K562 (cell line): ENCODE data around the gene ITSN1. TPM values are rescaled to one million over a fixed set of nuclear protein-coding genes. Genes with fewer than 3 reads are reported as not detected.

ENCODE experiments used
- ATAC-seq: fragments of 200-7000 bp; cut with Tn5 transposase; 3 replicates; pipeline ENCODE4 v1.9.1; 2020; ENCODE audit warnings: moderate library complexity
- BruUV-seq: library from RNA; stranded (reverse); fragments of 400-500 nt; replicated peaks from 2 replicates; lab custom pipeline; 2021; lab: Mats Ljungman, UMichigan
- CTCF ChIA-PET: fragments of 300-600 bp; formaldehyde crosslinking; extraction: SDS; loops from one replicate; lab custom pipeline; 2021; ENCODE audit warnings: low intra/inter-chr PET ratio; lab: Yijun Ruan, JAX
- POLR2A ChIA-PET: fragments of 300-600, 350-650 bp; sonication (Branson Sonifier 250); formaldehyde crosslinking; extraction: SDS; loops from one replicate; lab custom pipeline; 2021; ENCODE audit warnings: antibody characterized with exemption, inconsistent platforms; lab: Yijun Ruan, JAX
- DNase-seq, 4 experiments: peaks; one replicate each; pipeline versions ENCODE4 v3.0.0 to v3.0.0-alpha.2; 2011 to 2018; ENCODE audit warnings: low spot score in 3 of 4, mixed read lengths in 3 of 4; ENCODE audit errors: extremely low read depth in 1 of 4
- FAIRE-seq: peaks from 2 replicates; lab custom pipeline; 2011; peaks lifted over from hg19 to GRCh38; lab: Jason Lieb, UNC
- H2AFZ ChIP-seq: 2 replicates; pipeline ENCODE4 v1.6.0; 2011; ENCODE audit warnings: low read depth, low read length, control low read depth, inconsistent platforms
- H3K27ac ChIP-seq: fragments of 200-600 bp; 3 replicates; pipeline ENCODE4 v1.8.0; 2011; ENCODE audit warnings: low read depth, mild to moderate bottlenecking, control low read depth, inconsistent platforms, low read length, moderate library complexity, mixed read lengths; ENCODE audit errors: extremely low read depth
- H3K27me3 ChIP-seq, 2 experiments: fragments of 300-600 bp in 1 of 2; 2 replicates in 1 of 2; 3 replicates in 1 of 2; pipeline versions ENCODE4 v1.6.0 to v1.8.0; 2011; ENCODE audit warnings: inconsistent platforms in 2 of 2, low read length in 2 of 2, mild to moderate bottlenecking in 1 of 2, mixed read lengths in 1 of 2, moderate library complexity in 1 of 2; ENCODE audit not compliant: control insufficient read depth in 2 of 2, insufficient read depth in 2 of 2
- H3K36me3 ChIP-seq: fragments of 300-600 bp; 3 replicates; pipeline ENCODE4 v1.8.0; 2011; ENCODE audit warnings: mild to moderate bottlenecking, low read length, inconsistent platforms; ENCODE audit not compliant: control insufficient read depth, insufficient read depth
- H3K4me1 ChIP-seq, 2 experiments: fragments of 200-600 bp in 1 of 2; replicated peaks in 1 of 2; 2 replicates in 1 of 2; 3 replicates in 1 of 2; pipeline versions ENCODE4 v1.5.1 to v1.8.0; 2011; ENCODE audit warnings: inconsistent platforms in 2 of 2, low read length in 2 of 2, mild to moderate bottlenecking in 1 of 2, mixed read lengths in 1 of 2, moderate library complexity in 1 of 2; ENCODE audit not compliant: control insufficient read depth in 2 of 2, insufficient read depth in 2 of 2
- H3K4me2 ChIP-seq: 2 replicates; pipeline ENCODE4 v1.6.1; 2011; ENCODE audit warnings: low read length, control low read depth, inconsistent platforms, mixed read lengths; ENCODE audit not compliant: insufficient read depth
- H3K4me3 ChIP-seq: fragments of 200-600 bp; sonication (generic), shearing (Covaris generic); 2 replicates; pipeline ENCODE4 v1.5.1; 2016; ENCODE audit warnings: control low read depth, inconsistent platforms
- H3K79me2 ChIP-seq: fragments of 200-600 bp; 3 replicates; pipeline ENCODE4 v1.8.0; 2011; ENCODE audit warnings: low read length, inconsistent platforms; ENCODE audit not compliant: control insufficient read depth, insufficient read depth
- H3K9ac ChIP-seq, 2 experiments: 2 replicates each; pipeline versions ENCODE4 v1.6.0 to v1.6.1; 2011; ENCODE audit warnings: low read depth in 2 of 2, low read length in 2 of 2, control low read depth in 1 of 2, inconsistent platforms in 1 of 2, mild to moderate bottlenecking in 1 of 2, mixed read lengths in 1 of 2; ENCODE audit not compliant: insufficient read depth in 1 of 2
- H3K9me1 ChIP-seq: one replicate; pipeline ENCODE4 v1.6.0; 2011; ENCODE audit warnings: inconsistent platforms, mild to moderate bottlenecking, low read length, moderate library complexity; ENCODE audit not compliant: control insufficient read depth, insufficient read depth
- H3K9me3 ChIP-seq: replicated peaks from 2 replicates; pipeline ENCODE4 v1.5.1; 2011; ENCODE audit warnings: low read depth, low read length, inconsistent platforms; ENCODE audit not compliant: control insufficient read depth, insufficient read depth
- H4K20me1 ChIP-seq: replicated peaks from 2 replicates; pipeline ENCODE4 v1.6.1; 2011; ENCODE audit warnings: low read length, inconsistent platforms, mixed read lengths; ENCODE audit not compliant: control insufficient read depth, insufficient read depth
- ATF3 ChIP-seq, 2 experiments: fragments of 450-650 bp in 1 of 2; sonication (generic) in 1 of 2; formaldehyde crosslinking in 1 of 2; IDR thresholded peaks in 1 of 2; conservative IDR thresholded peaks in 1 of 2; 2 replicates each; pipeline versions ENCODE4 v1.6.1 to v1.8.1; 2016 to 2023; ENCODE audit warnings: mild to moderate bottlenecking in 2 of 2, moderate library complexity in 2 of 2, inconsistent platforms in 1 of 2, missing genetic modification reagents in 1 of 2
- CEBPB ChIP-seq: fragments of 450-650 bp; IDR thresholded peaks from 2 replicates; pipeline ENCODE4 v1.6.1; 2016; ENCODE audit warnings: missing genetic modification characterization, missing compliant biosample characterization
- CEBPZ ChIP-seq: fragments of 150-350 bp; IDR thresholded peaks from 2 replicates; pipeline ENCODE4 v1.6.1; 2014; ENCODE audit warnings: low read depth, mild to moderate bottlenecking, low read length, borderline replicate concordance
- CTBP1 ChIP-seq: fragments of 450-650 bp; IDR thresholded peaks from 2 replicates; pipeline ENCODE4 v1.6.1; 2016; ENCODE audit warnings: borderline replicate concordance
- ELF4 ChIP-seq: fragments of 450-650 bp; formaldehyde crosslinking; IDR thresholded peaks from 2 replicates; pipeline ENCODE4 v1.4.0; 2022; ENCODE audit warnings: missing genetic modification characterization
- ETV5 ChIP-seq: sonication (generic); formaldehyde crosslinking; IDR thresholded peaks from 2 replicates; pipeline ENCODE4 v1.4.0; 2020; ENCODE audit warnings: low read depth, mild to moderate bottlenecking, missing genetic modification reagents
- FOXK1 ChIP-seq: sonication (generic); formaldehyde crosslinking; IDR thresholded peaks from 2 replicates; pipeline ENCODE4 v1.8.0; 2022; ENCODE audit warnings: missing genetic modification reagents, mild to moderate bottlenecking, borderline replicate concordance
- KAT2B ChIP-seq: IDR thresholded peaks from one replicate; pipeline ENCODE4 v1.6.1; 2012; ENCODE audit warnings: low read depth, mild to moderate bottlenecking, control low read depth, inconsistent platforms, low read length, moderate library complexity
- KDM4B ChIP-seq, 2 experiments: fragments of 450-650 bp in 1 of 2; sonication (generic) in 1 of 2; IDR thresholded peaks; 2 replicates each; pipeline ENCODE4 v1.6.1; 2016 to 2017; ENCODE audit warnings: borderline replicate concordance in 2 of 2, antibody characterized with exemption in 1 of 2, low read depth in 1 of 2, mild to moderate bottlenecking in 1 of 2
- NFIC ChIP-seq: fragments of 450-650 bp; IDR thresholded peaks from 2 replicates; pipeline ENCODE4 v1.6.1; 2017; ENCODE audit warnings: mild to moderate bottlenecking, inconsistent platforms
- NFXL1 ChIP-seq: fragments of 450-650 bp; formaldehyde crosslinking; IDR thresholded peaks from 2 replicates; pipeline ENCODE4 v1.4.0; 2021; ENCODE audit warnings: mild to moderate bottlenecking
- RBM25 ChIP-seq: fragments of 200-400 bp; formaldehyde crosslinking; IDR thresholded peaks from 2 replicates; pipeline ENCODE4 v1.6.1; 2018; ENCODE audit warnings: low read length, low read depth, moderate library complexity; ENCODE audit not compliant: severe bottlenecking
- SMARCC2 ChIP-seq: fragments of 450-650 bp; IDR thresholded peaks from 2 replicates; pipeline ENCODE4 v1.6.1; 2017; ENCODE audit warnings: antibody characterized with exemption, moderate library complexity, mild to moderate bottlenecking, low read depth
- TRIM24 ChIP-seq, 2 experiments: fragments of 450-650 bp; IDR thresholded peaks; 2 replicates each; pipeline ENCODE4 v1.6.1; 2016
- ZNF311 ChIP-seq: fragments of 250-450 bp; sonication (Bioruptor Pico); IDR thresholded peaks from 2 replicates; pipeline ENCODE4 v1.4.0; 2020; ENCODE audit warnings: mild to moderate bottlenecking, moderate library complexity
- ZNF384 ChIP-seq: IDR thresholded peaks from 2 replicates; pipeline ENCODE4 v1.6.1; 2012; ENCODE audit warnings: low read depth, low read length, improper control_type of control experiment
- WGBS: fragments of 100-300 bp; shearing (Covaris generic); methylation state at CpG from one replicate; pipeline ENCODE4 v1.1.6; 2016; ENCODE audit warnings: low coverage, mixed read lengths; ENCODE audit not compliant: insufficient coverage; ENCODE audit errors: missing lambda C conversion rate; 5-methylcytosine and 5-hydroxymethylcytosine counted together
- in situ Hi-C: fragments of 300-500 bp; cut with MboI; formaldehyde crosslinking; loops from 4 replicates; pipeline ENCODE4 v1.15.0; 2018; ENCODE audit warnings: inconsistent platforms, mixed read lengths
- intact Hi-C: fragments of 100-400 bp; cut with micrococcal nuclease; formaldehyde crosslinking; loops from 2 replicates; pipeline ENCODE4 v1.14.2; 2022
- polyA plus RNA-seq, 8 experiments: library from polyadenylated mRNA; depleted of rRNA in 4 of 8; stranded (reverse) in 5 of 8; unstranded in 3 of 8; fragments of >200 nt; fragmentation: Nextera tagmentation in 2 of 8; fragmentation: Illumina TruSeq in 1 of 8; extraction: Ambion mirVana in 2 of 8; extraction: Trizol in 1 of 8; gene quantifications; 2 replicates each; pipeline versions ENCODE4 v1.2.1 to v1.2.3, GENCODE V29; 2011 to 2014; ENCODE audit warnings: inconsistent platforms in 1 of 8, missing spikeins in 1 of 8
- total RNA-seq, 7 experiments: library from RNA; depleted of rRNA in 6 of 7; stranded (reverse); fragments of >200 nt in 6 of 7; fragmentation: Illumina TruSeq in 2 of 7; extraction: Trizol in 2 of 7; gene quantifications; 2 replicates each; pipeline versions ENCODE4 v1.2.1 to v1.2.3, GENCODE V29; 2011 to 2021; ENCODE audit warnings: low replicate concordance in 1 of 7

ITSN1 gene
- total and polyA plus RNA-seq, 9 of the 15 experiments (the other 6 are each of a cell fraction or from before 2014, with no cell fraction given) = 1.1 to 12.6 (median 4.8) TPM

- TF ChIP-seq KAT2B (no peak), ATF3 (IDR thresholded peaks at IDR 0.05) (peak; percentile 77), ATF3 (CRISPR knock-in tag; conservative IDR thresholded peaks at IDR 0.05) (no peak), SMARCC2 (no peak), CTBP1 (0 out of 2 replicates have a peak, but pooled peaks have one; percentile 13), ZNF311 (CRISPR knock-in tag) (no peak), FOXK1 (CRISPR knock-in tag) (no peak), ELF4 (CRISPR knock-in tag) (no peak), CEBPB (tag) (peak; percentile 78)
Observed at GRCh38 chr21:33932731-33933130, 290.4 kb downstream of the ITSN1 start (continued).

GRCh38 chr21:33936301-33937038 is 294.2 kb downstream of the ITSN1 start:
- H2AFZ ChIP-seq = no peak overlapping the region
- in situ Hi-C loops = no loop called here
- H3K27me3 ChIP-seq = no peaks in the 10 kb centered on the region
- no peak overlapping the region for H3K27ac ChIP-seq
- no peak for FAIRE-seq
- H3K4me3 ChIP-seq = no peak overlapping the region
- H3K4me1 ChIP-seq = peaks cover 0 to 11% of the 10 kb centered on the region in 2 experiments; a peak in 1 of 5 replicates
- no peaks in the 10 kb centered on the region for H4K20me1 ChIP-seq
- H3K79me2 ChIP-seq = peaks cover 18% of the 10 kb centered on the region
- WGBS = 55% methylated on average over 4 of the region's 4 CpGs
- intact Hi-C loops = loop anchor here (5.0 kb wide), 1 partner anchor 41 kb away; no protein-coding TSS in a partner anchor
- ChIA-PET CTCF (no interaction called here), POLR2A (interaction anchor here (0.5 to 4.0 kb wide), 5 partner anchors 12 to 262 kb away, joined by 3 to 30 read pairs (median 3); no protein-coding TSS in a partner anchor)
- no TSS peak for BruUV-seq
- H3K9me3 ChIP-seq = no peaks in the 10 kb centered on the region
- no peak for ATAC-seq
- no peak overlapping the region for H3K4me2 ChIP-seq
- peak overlapping the region in 1 of 2 experiments; percentile 12; a peak in 1 of 4 replicates for H3K9ac ChIP-seq
- DNase-seq = no peak
- H3K9me1 ChIP-seq = no peaks in the 10 kb centered on the region
- no peaks in the 10 kb centered on the region for H3K36me3 ChIP-seq
- no peak for TF ChIP-seq FOXK1 (CRISPR knock-in tag)
- no peak for TF ChIP-seq NFIC
- TF ChIP-seq CEBPZ = no peak
- no peak for TF ChIP-seq TRIM24 (IDR thresholded peaks at IDR 0.05)
- no peak for TF ChIP-seq ETV5 (CRISPR knock-in tag)
- TF ChIP-seq RBM25 = peak; percentile 97
- TF ChIP-seq ZNF384 = no peak
- no peak for TF ChIP-seq NFXL1
- no peak for TF ChIP-seq KDM4B (IDR thresholded peaks at IDR 0.05; ENCODE audit: borderline replicate concordance in 2 of 2, low read depth in 1 of 2)
